HG03469 (cell line): ENCODE measurements around the gene CUL9.
A peak's percentile ranks its signal among the peaks of the same experiment; 100 is the strongest.

ENCODE experiments used
- ATAC-seq: cut with Tn5 transposase; IDR thresholded peaks from one replicate; pipeline ENCODE4 v1.9.1; 2021; ENCODE audit warnings: mild to moderate bottlenecking, moderate library complexity, moderate number of reproducible peaks; ENCODE audit not compliant: unreplicated experiment

CUL9 gene

GRCh38 chr6:43172104-43173007 lies 9.6 kb upstream of the CUL9 start:
- ATAC-seq = no peak

GRCh38 chr6:43173591-43174262 lies 8.3 kb upstream of the CUL9 start:
- ATAC-seq = no peak

GRCh38 chr6:43174263-43175112 lies 7.5 kb upstream of the CUL9 start:
- peak; percentile 58 for ATAC-seq

- ATAC-seq = no peak
These were observed 6.1 kb upstream of the CUL9 start for GRCh38 chr6:43175676-43176422.

GRCh38 chr6:43176423-43176786 lies 5.6 kb upstream of the CUL9 start:
- no peak for ATAC-seq

GRCh38 chr6:43178150-43178549 lies 3.8 kb upstream of the CUL9 start:
- no peak for ATAC-seq

- no peak for ATAC-seq
These were observed 2.8 kb upstream of the CUL9 start for GRCh38 chr6:43178951-43179830.

- ATAC-seq = no peak
These were observed 1.9 kb upstream of the CUL9 start for GRCh38 chr6:43180058-43180457.

- ATAC-seq = no peak
These were observed 1.0 kb upstream of the CUL9 start for GRCh38 chr6:43180985-43181384.

- ATAC-seq = no peak
These were observed 415 bp upstream of the CUL9 start for GRCh38 chr6:43181621-43181941.

GRCh38 chr6:43183441-43183840 lies 1.4 kb downstream of the CUL9 start:
- no peak for ATAC-seq

GRCh38 chr6:43184268-43184985 lies 2.4 kb downstream of the CUL9 start:
- no peak for ATAC-seq

GRCh38 chr6:43185391-43185985 lies 3.5 kb downstream of the CUL9 start:
- ATAC-seq = no peak

- no peak for ATAC-seq
These were observed 4.0 kb downstream of the CUL9 start for GRCh38 chr6:43186019-43186418.

GRCh38 chr6:43186706-43187105 lies 4.7 kb downstream of the CUL9 start:
- ATAC-seq = no peak

- ATAC-seq = no peak
These were observed 5.8 kb downstream of the CUL9 start for GRCh38 chr6:43187821-43188220.

GRCh38 chr6:43188426-43188825 lies 6.4 kb downstream of the CUL9 start:
- ATAC-seq = no peak

GRCh38 chr6:43189776-43190304 lies 7.8 kb downstream of the CUL9 start:
- no peak for ATAC-seq

- ATAC-seq = no peak
These were observed 10.9 kb downstream of the CUL9 start for GRCh38 chr6:43192911-43193310.
